ENCODE results near the gene CDHR5. TPM values are rescaled to one million over a fixed set of nuclear protein-coding genes. Genes with fewer than 3 reads are reported as not detected.

Gene CDHR5
- total and polyA plus RNA-seq, 9 of the 15 experiments (the other 6 are each of a cell fraction or from before 2014, with no cell fraction given), result 0.16 TPM; not detected in 8

GRCh38 chr11:629237-629583 is 4.5 kb upstream of the CDHR5 start (continued):
- TF ChIP-seq ADNP (tag; IDR thresholded peaks at IDR 0.05), result no peak
- TF ChIP-seq FOXP1 (CRISPR knock-in tag; IDR thresholded peaks at IDR 0.05), result no peak
- TF ChIP-seq CTCF (IDR thresholded peaks at IDR 0.05 in 2 of 3, conservative IDR thresholded peaks at IDR 0.05 in 1 of 3; ENCODE audit: insufficient read depth in 2 of 3, low read depth in 1 of 3, low read length in 3 of 3), result peak in 1 of 3 experiments; percentile 6; a peak in 1 of 6 replicates
- no peak for TF ChIP-seq MXD1 (CRISPR knock-in tag; IDR thresholded peaks at IDR 0.05; ENCODE audit: borderline replicate concordance, poor library complexity, severe bottlenecking)
- TF ChIP-seq ZNF764 (CRISPR knock-in tag; IDR thresholded peaks at IDR 0.05; ENCODE audit: low read depth), result no peak

- H3K9ac ChIP-seq (ENCODE audit: insufficient read depth in 1 of 2, low read depth in 2 of 2, low read length in 2 of 2), result no peak overlapping the region
- ATAC-seq, result peak; percentile 14; the same call in 2 of the 3 replicates
- in situ Hi-C loops (cut with MboI), result no loop called here
- no TSS peak for BruUV-seq (replicated peaks)
- no peak overlapping the region for H2AFZ ChIP-seq (ENCODE audit: low read depth, low read length)
- DNase-seq (ENCODE audit: extremely low read depth in 1 of 4, low spot score in 3 of 4), result no peak
- no peaks in the 10 kb centered on the region for H3K9me3 ChIP-seq (replicated peaks; ENCODE audit: control insufficient read depth, insufficient read depth, low read depth, low read length)
- 85% methylated on average over 21 of the region's 31 CpGs for WGBS (ENCODE audit: insufficient coverage, low coverage, missing lambda C conversion rate)
- H3K36me3 ChIP-seq (ENCODE audit: control insufficient read depth, insufficient read depth, low read length), result peaks cover 11% of the 10 kb centered on the region; the same call in 1 of the 3 replicates
- H4K20me1 ChIP-seq (replicated peaks; ENCODE audit: control insufficient read depth, insufficient read depth, low read length), result no peaks in the 10 kb centered on the region
- H3K4me2 ChIP-seq (ENCODE audit: insufficient read depth, low read length), result no peak overlapping the region
- no peak for FAIRE-seq
- no peaks in the 10 kb centered on the region for H3K27me3 ChIP-seq (ENCODE audit: control insufficient read depth in 2 of 2, insufficient read depth in 2 of 2, low read length in 2 of 2)
- no peaks in the 10 kb centered on the region for H3K9me1 ChIP-seq (ENCODE audit: control insufficient read depth, insufficient read depth, low read length)
- POLR2A ChIA-PET, result no interaction called here
- peaks cover 0 to 38% of the 10 kb centered on the region in 2 experiments; a peak in 2 of 5 replicates for H3K4me1 ChIP-seq (replicated peaks in 1 of 2; ENCODE audit: control insufficient read depth in 2 of 2, insufficient read depth in 2 of 2, low read length in 2 of 2)
- intact Hi-C loops (cut with micrococcal nuclease), result no loop called here
- CTCF ChIA-PET (ENCODE audit: low intra/inter-chr PET ratio), result no interaction called here
- no peak overlapping the region for H3K4me3 ChIP-seq
- TF ChIP-seq MYC (IDR thresholded peaks at IDR 0.05; ENCODE audit: low read depth, low read length), result no peak
- no peak for TF ChIP-seq MYC (CRISPR knock-in tag; IDR thresholded peaks at IDR 0.05; ENCODE audit: borderline replicate concordance, low read depth)
- peak; percentile 53; the same call in 1 of the 2 replicates for TF ChIP-seq POLR2G (IDR thresholded peaks at IDR 0.05; ENCODE audit: low read depth, low read length)
- no peak for TF ChIP-seq NR1H2 (CRISPR knock-in tag; IDR thresholded peaks at IDR 0.05)
- TF ChIP-seq UBTF (IDR thresholded peaks at IDR 0.05; ENCODE audit: borderline replicate concordance in 1 of 2, low read depth in 2 of 2, low read length in 2 of 2), result no peak
- TF ChIP-seq ZBTB33 (CRISPR knock-in tag; IDR thresholded peaks at IDR 0.05), result peak; percentile 97
- peak overlapping the region; percentile 49; the same call in 2 of the 3 replicates for H3K27ac ChIP-seq (ENCODE audit: extremely low read depth, low read depth, low read length)
- no peaks in the 10 kb centered on the region for H3K79me2 ChIP-seq (ENCODE audit: control insufficient read depth, insufficient read depth, low read length)
Measured at GRCh38 chr11:628056-628455, 3.3 kb upstream of the CDHR5 start.
